HG02759 (cell line): ENCODE data around the gene CBFB.
"Not testable (repeated sequence)": the region's sequence is repeated elsewhere in the genome, so short reads cannot be mapped to it uniquely, and the experiment has no call there.

Source experiments
- ATAC-seq: cut with Tn5 transposase; IDR thresholded peaks from one replicate; pipeline ENCODE4 v1.9.1; 2021; ENCODE audit warnings: mild to moderate bottlenecking, moderate library complexity; ENCODE audit not compliant: unreplicated experiment

The CBFB gene

DNA sequence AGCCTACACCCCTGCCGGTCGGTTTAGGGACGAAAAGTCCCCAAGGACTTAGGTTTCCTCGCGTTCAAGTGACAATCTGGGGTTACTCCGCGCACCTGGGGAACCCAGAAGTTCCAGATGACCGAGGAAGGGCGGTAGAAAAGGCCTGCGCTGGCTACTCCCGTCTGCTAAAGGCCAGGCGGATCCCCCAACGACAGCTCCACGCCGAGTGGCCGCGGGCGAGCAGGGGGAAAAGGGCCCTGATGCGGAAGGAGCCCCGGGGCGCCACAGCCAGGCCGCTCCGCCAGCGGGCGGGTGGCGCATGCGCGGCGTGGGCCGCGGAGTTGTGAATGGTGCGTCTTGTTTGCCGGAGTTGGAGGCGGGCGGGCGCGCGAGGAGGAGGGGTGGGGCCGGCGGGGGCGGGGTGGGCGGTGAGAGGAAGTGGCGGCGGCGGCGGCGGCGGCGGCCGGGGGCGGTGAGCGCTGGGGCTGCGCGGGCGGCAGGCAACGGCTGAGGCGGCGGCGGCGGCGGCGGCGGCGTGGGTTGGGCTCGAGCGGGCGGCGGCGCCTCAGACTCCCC is at the start of gene CBFB:
TSS of gene CBFB (plus strand) at position 454 of the 558 bp plus-strand sequence. CDS start 259 bp downstream, outside the sequence.
- ATAC-seq, result peak; percentile 78

DNA sequence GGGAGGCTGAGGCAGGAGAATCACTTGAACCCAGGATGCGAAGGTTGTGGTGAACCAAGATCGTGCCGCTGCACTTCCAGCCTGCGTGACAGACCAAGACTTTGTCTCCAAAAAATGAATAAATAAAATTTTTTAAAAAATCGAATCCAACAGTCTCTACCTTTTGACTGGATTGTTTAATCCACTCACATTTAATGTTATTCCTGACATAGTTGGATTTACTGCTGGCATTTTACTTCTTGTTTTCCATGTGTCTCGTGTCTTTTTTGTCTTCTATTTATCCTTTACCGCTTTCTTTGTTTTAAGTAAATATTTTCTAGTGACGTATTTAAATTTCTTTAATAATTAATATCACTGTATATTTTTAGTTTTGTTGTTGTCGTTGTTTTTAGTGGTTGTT is 45.9 kb upstream of the CBFB start:
- no peak for ATAC-seq

DNA sequence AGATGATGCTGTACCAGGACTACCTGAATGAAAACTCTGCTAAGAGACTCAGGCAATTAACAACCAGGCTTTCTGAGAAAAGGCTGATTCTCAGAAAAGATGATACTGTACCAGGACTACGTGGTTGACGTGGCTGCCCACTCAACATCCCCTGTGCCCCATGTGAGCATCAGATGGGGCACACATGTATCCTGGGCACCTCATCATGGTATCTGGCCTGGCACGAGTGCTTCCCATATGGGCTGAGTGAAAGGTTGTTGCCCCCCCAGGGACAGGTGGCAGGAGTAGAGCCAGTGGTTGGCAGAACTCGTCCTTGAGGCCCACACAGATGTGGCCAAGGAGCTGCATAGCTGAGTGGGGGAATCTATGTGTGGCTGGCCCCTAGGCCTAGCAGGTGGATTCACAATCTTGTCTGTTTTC is 44.0 kb upstream of the CBFB start:
- ATAC-seq, result no peak

DNA sequence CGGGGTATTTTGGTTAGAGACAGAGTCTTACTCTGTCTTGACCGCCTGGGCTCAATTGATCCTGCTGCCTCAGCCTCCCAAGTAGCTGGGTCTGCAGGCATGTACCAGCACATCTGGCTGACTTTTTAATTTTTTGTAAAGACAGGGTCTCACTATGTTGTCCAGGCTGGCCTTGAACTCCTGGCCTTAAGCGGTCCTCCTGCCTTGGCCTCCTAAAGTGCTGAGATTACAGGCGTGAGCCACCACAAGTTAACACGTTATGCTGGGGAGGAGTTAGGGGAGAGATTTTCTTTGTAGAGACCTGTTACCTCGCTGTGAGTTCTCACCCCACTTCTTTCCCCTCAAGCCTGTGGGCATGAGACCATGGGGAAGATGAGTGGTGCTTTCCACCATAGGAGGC is 42.4 kb upstream of the CBFB start:
- no peak for ATAC-seq

DNA sequence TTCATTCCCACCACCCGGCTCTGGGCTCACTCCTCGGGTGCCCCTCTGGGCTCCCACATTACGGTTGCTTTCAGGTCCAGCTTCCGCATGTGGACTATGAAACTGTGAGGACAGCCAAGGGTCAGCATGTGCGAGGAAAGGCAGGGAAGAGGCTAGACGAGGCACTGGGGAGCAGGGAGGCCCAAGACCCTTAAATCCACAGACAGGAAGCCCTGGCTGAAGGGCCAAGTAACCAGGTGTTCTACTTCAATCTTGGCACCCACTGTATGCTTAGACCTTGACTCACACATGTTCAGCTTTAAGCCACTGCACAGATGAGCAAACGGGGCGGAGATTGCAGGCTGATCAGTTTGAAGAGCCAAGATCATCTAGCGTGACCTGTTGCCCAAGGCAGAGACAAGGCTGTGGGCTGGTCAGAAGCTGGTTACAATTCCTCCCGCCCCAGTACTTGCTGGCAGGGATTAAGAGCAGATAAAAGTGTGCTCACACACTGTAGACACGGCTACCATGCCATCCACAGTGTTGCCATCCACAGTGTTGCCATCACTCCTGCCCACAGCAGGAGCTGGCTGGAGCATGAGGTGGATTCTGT is 40.7 kb upstream of the CBFB start, which contains the start of gene CES4A:
TSS of gene CES4A (plus strand) at position 393 of the 592 bp plus-strand sequence. CDS start at position 577, 184 bp downstream.
- ATAC-seq, result no peak

DNA sequence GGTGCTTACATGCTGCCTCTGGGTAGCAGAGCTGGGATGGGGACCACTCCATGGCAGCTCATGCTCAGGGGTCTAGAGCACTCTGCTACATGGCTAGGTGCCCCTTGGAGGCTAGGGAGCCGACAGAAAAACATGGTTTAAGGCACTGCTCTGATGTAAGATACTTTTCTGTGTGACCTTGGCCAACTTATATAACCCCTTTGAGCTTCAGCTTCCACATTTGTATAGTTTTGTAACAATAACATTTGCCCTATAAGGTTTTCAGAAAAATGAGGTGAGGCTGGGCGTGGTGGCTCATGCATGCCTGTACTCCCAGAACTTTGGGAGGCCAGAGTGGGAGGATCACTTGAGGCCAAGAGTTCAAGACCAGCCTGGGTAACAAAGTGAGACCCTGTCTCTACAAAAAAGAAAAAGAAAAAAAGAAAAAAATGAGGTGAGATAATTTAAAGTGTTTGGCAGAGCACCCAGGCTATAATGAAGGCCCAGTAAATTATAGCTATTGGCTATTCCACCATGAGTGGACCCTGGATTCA is 37.3 kb upstream of the CBFB start:
- ATAC-seq, result no peak

DNA sequence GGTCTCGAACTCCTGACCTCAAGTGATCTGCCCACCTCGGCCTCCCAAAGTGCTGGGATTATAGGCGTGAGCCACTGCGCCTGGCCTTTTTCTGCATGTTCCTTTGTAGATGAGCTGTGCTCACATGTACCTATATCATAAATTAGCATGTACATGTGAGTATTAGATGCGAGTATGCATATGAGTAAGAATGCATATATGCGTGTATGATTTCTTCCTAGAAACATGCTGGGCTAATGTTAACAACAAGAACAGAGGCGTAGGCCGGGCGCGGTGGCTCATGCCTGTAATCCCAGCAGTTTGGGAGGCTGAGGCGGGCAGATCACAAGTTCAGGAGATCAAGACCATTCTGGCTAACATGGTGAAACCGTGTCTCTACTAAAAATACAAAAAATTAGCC is 35.4 kb upstream of the CBFB start:
- not testable (repeated sequence) for ATAC-seq

DNA sequence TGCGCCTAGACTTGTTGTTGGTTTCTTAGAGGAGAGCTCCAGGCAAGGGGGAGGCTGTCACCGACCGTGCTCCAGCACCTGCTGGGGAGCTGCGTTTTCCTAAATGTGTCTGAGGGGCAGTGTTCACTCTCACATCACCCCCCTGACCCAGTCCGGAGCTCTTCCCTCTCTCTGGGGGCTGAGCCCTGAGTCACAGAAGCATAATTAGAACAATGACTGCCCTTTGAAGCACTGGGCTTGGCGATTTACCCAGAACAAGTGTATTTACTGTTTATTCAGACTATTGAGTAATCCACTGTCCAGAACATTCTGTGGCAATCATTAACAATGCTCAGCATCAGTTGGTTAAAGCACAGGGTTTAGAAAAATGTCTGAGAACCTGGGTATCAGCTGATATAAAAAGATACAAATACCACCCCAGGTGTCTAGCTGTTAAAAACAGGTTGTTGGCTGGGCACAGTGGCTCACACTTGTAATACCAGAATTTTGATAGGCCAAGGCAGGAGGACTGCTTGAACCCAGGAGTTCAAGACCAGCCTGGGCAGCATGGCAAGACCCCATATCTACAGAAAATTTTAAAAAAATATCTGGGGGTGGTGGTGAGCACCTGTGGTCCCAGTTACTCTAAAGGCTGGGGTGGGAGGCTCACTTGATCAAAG is 32.5 kb upstream of the CBFB start:
- no peak for ATAC-seq

DNA sequence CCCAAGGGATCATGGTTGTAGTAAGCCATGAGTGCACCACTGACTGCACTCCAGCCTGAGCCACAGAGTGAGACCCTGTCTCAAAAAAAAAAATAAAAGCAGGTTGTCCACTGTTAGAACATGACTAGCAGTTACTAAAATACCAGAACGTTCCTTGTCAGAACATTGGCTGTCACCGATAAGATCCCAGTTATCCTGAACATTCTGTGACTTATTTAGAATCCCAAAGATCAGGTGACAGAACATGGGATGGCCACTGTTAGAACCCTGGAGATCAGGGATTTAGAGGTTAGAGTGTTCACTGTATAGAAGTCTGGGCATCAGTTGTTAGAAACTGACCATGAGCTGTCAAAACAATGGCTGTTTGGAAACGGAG is 32.0 kb upstream of the CBFB start:
- no peak for ATAC-seq

DNA sequence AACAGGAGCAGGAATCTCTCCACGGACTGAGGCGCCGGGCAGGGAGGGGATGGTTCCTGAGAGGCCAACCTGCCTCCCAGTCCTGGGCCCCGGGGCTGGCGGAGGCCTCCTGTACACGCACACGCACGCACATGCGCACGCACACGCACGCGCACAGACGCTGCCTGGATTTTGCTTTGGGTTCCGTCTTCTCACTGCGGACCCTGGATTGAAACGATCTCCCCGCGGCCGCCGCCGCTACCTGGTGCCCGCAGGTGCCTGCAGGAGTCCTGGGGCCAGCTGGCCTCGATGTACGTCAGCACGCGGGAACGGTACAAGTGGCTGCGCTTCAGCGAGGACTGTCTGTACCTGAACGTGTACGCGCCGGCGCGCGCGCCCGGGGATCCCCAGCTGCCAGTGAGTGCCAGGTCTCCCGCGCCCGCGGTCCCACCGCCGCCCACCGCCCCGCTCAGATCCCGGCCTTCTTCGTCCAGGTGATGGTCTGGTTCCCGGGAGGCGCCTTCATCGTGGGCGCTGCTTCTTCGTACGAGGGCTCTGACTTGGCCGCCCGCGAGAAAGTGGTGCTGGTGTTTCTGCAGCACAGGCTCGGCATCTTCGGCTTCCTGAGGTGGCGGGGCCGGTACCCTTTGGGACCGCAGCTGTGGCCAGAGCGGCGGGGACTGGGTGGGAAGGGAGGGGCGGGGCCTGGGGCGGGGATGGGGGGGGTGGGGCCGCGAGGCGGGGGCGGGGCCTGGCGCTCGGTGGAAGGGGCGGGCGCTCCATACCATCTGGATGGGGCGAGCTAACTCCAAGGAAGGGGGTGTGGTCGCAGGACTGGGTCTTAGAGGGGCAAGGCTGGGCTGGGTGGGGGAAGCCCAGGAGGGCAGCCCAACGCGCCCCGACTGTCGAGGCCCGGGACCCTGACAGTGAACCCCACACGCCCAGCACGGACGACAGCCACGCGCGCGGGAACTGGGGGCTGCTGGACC is 28.3 kb upstream of the CBFB start:
- ATAC-seq, result no peak

DNA sequence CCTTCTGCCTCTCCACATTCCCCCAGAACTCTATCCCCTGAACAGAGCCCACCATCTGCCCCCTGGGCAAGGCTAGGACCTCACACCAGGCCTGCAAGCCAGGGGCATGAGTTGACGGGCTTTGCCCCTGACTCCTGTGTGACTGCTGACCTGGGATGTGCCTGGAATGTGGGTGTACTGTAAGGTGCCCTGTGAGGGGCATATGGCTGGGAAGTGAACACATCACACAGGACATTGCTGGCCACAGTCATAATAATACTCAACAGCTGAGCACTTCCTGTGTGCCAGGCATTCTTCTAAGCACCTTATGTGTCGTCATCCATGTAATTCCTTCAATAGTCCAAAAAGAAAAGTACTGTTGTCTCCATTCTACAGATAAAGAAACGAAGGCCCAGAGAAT is 27.2 kb upstream of the CBFB start:
- ATAC-seq, result no peak

DNA sequence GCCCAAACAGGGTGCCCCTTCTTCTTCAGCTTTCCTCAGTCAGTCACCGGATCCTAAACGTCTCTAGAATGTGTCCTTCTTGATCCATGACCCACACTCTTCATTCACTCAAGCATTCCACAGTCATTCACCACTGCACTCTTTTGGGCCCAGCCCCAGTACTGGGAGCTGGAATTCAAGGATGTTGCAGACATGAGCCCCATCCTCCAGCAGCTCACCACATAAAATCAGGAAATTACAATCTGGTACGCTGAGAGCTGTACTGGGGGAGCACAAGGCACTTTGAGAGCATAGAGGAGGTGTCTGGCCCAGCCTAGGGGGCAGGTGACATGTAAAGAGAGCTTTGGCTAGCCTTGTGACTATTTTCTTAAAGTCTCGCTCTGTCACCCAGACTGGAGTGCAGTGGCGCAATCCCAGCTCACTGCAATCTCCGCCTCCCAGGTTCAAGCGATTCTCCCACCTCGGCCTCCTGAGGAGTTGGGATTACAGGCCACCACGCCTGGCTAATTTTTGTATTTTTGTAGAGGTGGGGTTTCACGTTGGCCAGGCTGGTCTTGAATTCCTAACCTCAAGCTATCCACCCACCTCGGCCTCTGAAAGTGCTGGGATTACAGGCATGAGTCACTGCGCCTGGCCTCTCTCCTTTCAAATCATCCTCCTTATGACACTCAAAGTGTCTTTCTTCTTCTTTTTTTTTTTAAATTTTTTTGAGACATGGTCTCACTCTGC is 21.9 kb upstream of the CBFB start:
- no peak for ATAC-seq

DNA sequence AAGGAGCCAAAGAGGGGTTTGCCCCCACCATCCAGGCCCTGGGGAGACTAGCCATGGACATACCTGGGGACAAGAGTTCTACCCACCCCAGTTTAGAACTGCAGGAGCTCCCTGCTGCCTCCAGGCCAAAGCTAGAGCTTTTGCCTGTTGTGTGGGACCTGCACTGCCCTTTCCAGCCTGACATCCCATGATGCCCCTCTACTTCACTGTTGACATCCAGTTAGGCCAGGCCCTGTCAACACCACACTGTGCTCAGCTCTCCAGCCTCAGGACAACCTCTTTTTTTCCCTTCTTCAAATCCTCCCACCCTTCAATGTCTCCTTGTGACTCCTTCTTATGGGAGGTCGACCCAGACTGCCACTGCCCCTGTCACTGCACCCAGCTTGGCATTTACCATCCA is 19.8 kb upstream of the CBFB start:
- no peak for ATAC-seq

DNA sequence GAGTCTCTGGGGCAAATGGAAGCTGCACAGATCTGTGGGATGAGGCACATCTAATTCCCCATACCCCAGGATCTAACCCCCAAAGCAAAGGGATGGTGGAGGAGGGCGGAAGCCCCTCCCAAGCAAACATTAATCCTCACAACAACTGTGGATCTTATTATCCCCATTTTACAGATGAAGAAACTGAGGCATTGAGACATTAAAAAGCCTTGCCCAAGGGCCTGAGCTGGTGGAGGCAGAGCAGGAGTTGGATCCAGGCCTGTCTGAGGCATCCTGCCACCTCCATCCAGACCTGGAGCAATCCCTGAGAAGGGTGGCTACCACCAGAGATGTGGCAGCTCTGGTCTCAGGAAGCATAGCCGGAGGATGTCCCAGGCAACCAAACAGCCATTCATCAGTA is 17.7 kb upstream of the CBFB start:
- no peak for ATAC-seq

DNA sequence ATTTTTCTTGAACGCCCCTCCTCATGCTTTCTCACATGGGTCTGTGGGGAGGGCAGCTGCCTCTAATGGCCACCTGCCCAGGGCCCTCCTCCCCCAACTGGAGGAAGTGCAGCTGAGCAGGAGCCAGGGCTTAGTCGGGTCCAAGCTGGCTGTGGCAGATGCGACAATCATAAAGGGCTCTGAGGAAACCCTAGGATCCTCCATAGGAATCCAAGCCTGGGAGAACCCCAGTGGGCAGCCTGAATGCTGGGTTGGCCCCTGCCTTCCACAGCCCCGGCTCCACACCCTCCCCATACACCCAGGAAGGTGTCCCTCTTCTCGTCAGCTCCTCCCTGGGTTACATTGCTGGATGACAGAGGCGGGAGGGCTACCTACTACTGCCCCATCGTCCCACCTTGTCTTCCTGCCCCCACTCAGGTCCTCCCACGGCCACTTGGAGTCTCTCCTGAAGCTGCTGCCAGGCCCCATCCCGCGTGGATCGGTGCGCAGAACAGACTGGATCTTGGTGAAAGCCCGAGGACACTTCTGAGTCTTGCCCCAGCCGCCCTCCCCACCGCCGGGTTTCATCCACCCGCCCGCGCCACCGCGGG is 15.6 kb upstream of the CBFB start:
- ATAC-seq, result no peak

DNA sequence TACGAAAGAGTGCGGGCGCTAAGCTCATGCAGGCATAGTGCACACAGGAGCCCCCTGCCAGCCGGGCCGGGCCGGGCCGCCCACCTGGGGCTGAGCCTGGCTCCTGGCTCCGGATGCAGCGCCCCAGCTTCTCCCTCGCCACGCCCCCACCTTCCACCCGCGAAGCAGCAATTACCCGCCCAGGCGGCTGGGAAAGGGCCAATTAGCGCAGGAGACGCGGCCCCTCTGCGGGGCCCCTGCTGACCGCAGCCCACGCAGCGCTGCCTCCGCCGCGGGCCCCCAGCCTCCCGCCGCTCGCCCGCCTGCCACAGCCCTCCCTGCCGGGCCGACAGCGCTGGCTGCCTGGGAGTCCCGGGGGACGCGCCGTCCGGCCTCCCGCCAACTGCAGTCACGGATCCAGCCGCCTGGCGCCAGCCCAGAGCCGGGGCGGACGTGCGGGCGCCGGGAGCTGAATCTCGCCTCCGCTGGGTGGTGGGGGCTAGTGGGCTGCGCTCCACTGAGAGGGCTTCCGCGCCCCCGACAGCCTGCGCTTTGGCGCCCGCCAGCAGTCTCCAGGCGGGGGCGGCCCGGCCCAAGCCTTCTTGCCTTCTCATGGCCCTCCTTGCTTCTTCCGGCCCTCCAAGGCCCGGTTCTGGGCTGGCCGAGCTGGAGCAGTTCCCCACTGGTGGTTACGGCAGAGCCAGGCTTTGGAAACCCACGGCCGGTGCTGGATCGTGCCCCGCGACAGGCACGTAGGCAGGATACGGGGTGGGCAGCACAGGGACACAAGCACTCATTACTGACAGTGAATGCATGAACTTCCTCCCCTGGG is 14.9 kb upstream of the CBFB start:
- ATAC-seq, result peak; percentile 59

DNA sequence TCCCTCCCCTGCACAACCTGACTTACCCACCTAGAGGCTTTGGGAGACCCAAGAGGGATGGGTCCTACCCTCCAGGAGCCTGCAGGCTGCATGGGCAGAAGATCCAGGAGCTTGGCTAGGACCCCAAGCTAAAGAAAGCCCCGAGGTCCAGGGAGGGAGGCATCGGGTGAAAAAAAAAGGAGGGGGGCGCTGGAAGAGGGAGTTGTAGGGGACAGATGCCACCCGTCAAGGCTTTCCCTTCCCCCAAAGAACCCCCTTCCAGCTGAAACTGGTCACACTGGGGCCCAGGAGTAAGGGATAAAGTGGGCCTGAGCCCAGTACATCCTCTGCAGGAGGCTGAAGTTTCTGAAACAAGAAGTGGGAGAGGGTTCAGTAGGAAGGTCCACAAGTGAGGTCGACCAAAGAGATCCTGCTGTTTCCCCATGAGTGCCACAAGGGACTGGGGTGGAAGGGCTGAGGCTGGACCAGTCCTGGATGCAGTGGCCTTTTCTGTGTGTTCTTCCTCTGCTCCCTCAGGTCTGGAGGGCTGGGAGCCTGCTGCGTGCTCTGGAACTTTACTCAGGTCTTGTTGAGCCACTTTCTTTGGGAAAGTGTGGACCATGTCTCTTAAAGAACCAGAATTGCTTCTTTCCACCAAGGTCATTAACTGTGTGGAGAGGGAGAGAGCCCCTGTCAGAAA is 14.2 kb upstream of the CBFB start:
- ATAC-seq, result no peak

DNA sequence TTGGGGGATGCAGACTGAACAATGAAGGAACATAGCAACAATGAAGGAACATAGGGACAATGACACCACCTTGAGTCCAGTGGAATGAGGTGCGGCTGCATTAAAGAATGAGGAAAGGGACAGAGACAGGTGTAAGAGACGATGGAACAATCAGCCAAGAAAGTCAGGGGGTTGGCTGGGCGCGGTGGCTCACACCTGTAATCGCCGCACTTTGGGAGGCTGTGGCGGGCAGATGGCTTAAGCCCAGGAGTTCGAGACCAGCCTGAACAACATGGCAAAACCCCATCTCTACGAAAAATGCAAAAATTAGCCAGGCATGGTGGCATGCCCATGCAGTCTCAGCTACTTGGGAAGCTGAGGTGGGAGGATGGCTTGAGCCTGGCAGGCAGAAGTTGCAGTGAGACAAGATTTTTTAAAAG is 13.6 kb upstream of the CBFB start:
- ATAC-seq, result no peak

DNA sequence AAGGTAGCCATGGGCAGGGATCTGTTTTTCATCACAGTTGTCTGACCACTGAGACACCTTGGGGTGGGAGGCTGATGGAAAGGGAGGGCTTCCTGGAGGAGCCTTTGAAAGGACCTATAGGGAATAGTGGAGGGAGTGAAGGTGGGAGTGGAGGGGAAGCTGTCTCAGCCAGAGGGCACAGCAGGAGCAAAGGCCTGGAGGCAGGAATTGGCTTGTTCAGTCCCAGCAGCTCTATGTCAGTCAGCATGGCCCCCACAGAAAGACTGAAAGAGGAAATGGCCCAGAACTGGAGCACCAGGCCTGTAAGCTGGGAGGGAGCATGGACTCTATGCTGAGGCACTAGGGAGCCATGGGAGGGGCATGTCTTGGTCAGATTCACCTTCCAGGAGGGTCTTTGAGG is 12.8 kb upstream of the CBFB start:
- no peak for ATAC-seq
